GM12891 (cell line): ENCODE data around the gene FASTKD3.

Source experiments
- PAX5 ChIP-seq: IDR thresholded peaks from 2 replicates; pipeline ENCODE4 v1.6.1; 2011; ENCODE audit warnings: low read length, moderate library complexity, mild to moderate bottlenecking; ENCODE audit not compliant: insufficient read depth, severe bottlenecking
- POLR2A ChIP-seq: IDR thresholded peaks from 2 replicates; pipeline ENCODE4 v1.6.1; 2011; ENCODE audit warnings: low read depth, low read length, control low read depth
- POLR2AphosphoS5 ChIP-seq: IDR thresholded peaks from 2 replicates; pipeline ENCODE4 v1.6.1; 2011; ENCODE audit warnings: low read depth, low read length, control low read depth
- POU2F2 ChIP-seq: IDR thresholded peaks from 2 replicates; pipeline ENCODE4 v1.6.1; 2011; ENCODE audit warnings: low read depth, mild to moderate bottlenecking, control low read depth, low read length, moderate library complexity
- SPI1 ChIP-seq: IDR thresholded peaks from 2 replicates; pipeline ENCODE4 v1.6.1; 2011; ENCODE audit warnings: low read depth, low read length, control low read depth
- TAF1 ChIP-seq: IDR thresholded peaks from 2 replicates; pipeline ENCODE4 v1.6.1; 2011; ENCODE audit warnings: low read depth, low read length, control low read depth

DNA sequence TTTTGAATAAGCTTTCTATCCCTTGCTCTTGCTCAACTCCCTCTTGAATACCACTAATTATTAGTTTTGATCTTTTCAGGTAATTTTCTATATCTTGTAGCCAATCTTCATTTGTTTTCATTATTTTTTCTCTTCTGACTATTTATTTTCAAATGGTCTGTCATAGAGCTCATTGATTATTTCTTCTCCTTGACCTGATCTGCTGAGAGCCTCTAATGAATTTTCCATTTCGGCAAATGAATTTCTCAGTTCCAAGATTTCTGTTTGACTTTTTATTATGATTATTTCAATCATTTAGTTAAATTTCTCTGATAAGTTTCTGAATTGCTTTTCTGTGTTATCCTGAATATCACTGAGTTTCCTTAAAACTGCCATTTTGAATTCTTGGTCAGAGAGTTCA, 39.5 kb upstream of the FASTKD3 start:
- TF ChIP-seq SPI1 (no peak), POLR2A (no peak), POU2F2 (no peak), POLR2AphosphoS5 (no peak), TAF1 (no peak), PAX5 (no peak)
